Epithelial cell of umbilical artery (primary cell): ENCODE data around the gene SLC2A5. TPM values are rescaled to one million over a fixed set of nuclear protein-coding genes. Genes with fewer than 3 reads are reported as not detected.

Source experiments
- total RNA-seq: library from RNA; depleted of rRNA; stranded (reverse); fragments of >200 nt; gene quantifications from 2 replicates; pipeline ENCODE4 v1.2.3, GENCODE V29; 2014

SLC2A5 gene
- not detected in 2 replicates for total RNA-seq

DNA sequence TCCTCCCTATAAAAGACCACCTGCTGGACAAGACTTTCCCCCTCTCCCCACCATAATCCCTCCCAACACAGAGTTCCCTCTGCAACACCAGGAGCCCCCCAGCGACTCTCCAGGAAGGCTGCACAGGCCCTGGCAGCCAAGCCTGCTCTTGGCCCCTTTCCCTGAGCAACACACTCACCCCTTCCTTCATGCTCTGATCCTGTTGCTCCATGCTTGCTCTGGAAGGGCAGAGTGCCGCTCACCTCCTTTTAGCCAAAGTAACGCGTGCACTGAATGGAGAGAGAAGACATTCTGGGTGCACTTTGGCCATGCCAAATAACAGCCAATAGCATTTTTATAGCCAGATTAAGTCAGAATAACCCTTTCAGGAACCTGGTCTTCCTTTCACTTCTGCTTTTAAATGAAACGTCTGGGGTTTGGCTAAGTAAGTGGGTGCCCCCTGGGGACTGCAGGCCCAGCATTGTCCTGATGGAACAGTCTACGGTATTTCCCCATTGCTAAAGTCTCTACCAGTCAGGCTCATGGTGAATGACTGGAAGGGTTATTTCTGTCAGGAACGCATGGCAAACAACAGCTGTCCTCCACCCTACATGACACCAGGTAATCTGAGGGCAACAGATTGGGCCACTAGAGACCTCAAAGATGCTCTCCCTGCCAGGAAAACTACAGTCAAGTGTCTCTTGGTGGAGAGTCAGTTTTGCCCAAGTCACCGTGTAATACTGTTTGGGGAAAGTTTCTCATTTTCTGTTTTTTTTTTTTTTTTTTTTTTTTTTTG lies at the start of gene SLC2A5:
Gene SLC2A5, minus strand, starts transcription at position 310 of the 775 bp plus-strand sequence. Its CDS starts 99 bp downstream, at position 211.

Other genes starting within 250 kb of the SLC2A5 start
- 1,917 and 2,330 TPM in 2 replicates for gene ENO1, start 190.9 kb downstream of the SLC2A5 start, total RNA-seq
- gene CA6, start 123.8 kb downstream of the SLC2A5 start, total RNA-seq, result not detected in 2 replicates
- gene SLC2A7, start 43.2 kb downstream of the SLC2A5 start, total RNA-seq, result not detected in 2 replicates
- 2.3 and 17.2 TPM in 2 replicates for gene GPR157, start 59.5 kb upstream of the SLC2A5 start, total RNA-seq
- gene H6PD, start 165.1 kb upstream of the SLC2A5 start, total RNA-seq, result 9.4 and 10.2 TPM in 2 replicates
- gene SPSB1, start 223.3 kb upstream of the SLC2A5 start, total RNA-seq, result 7.1 and 27.9 TPM in 2 replicates